SK-MEL-5 (cell line): ENCODE measurements around the gene CDK6. TPM values are rescaled to one million over a fixed set of nuclear protein-coding genes. Genes with fewer than 3 reads are reported as not detected.
"Not testable (repeated sequence)": the region's sequence is repeated elsewhere in the genome, so short reads cannot be mapped to it uniquely, and the experiment has no call there.

Experiments used
- DNase-seq: peaks from one replicate; pipeline ENCODE4 v3.0.0-alpha.2; 2016; ENCODE audit warnings: low read depth, low spot score
- in situ Hi-C: cut with HindIII; loops from 2 replicates; pipeline ENCODE4 v1.10.0; 2016; ENCODE audit warnings: low sequenced_read_pairs, high pct_unique_total_duplicates, low pct_unique_long_range_greater_than_20kb
- total RNA-seq: library from RNA; depleted of rRNA; stranded (reverse); fragments of >200 nt; shearing (Covaris generic); gene quantifications from 2 replicates; pipeline ENCODE4 v1.2.3, GENCODE V29; 2014

The CDK6 gene
- total RNA-seq, 1 experiment from 2014 or later, result 26.9 TPM

DNA sequence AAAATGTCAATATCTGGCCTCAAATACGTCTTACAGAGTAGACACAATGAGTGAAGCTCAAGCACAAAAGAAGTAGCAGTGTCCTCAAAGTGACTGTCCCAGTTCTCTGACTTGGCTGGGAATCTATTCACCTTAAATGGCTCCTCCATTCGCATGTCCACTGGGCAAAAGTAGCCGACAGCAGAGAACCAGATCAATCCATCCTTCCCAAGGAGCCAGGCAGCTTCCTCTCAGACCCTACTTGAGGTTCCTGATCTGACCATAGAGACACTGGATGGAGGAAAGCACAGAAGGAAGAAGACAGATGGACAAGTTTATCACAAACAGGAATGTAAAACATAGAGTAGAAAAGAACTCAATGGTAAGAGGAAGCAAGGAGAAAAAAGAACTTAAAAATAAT, 53.5 kb downstream of the CDK6 start:
- DNase-seq, result no peak
- in situ Hi-C loops, result no loop called here

DNA sequence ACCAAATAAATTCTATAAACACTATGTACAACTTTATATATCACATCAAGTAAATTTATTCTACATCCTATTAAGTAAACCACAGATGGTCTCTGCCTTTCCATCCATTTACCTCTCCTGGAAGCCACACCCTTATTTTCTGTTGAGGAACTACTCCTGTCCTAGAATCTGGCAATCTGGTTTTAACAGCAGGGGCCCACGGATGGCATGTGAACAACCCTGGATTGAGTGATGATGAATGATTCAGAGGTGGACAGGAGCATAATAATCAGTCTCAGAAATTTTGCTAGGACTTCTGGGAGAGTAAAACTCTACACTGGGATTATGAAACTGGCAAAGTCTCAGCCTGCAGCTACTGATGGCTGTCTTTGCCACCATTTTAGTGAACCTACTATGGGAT, 54.1 kb downstream of the CDK6 start:
- DNase-seq, result no peak
- in situ Hi-C loops, result no loop called here

DNA sequence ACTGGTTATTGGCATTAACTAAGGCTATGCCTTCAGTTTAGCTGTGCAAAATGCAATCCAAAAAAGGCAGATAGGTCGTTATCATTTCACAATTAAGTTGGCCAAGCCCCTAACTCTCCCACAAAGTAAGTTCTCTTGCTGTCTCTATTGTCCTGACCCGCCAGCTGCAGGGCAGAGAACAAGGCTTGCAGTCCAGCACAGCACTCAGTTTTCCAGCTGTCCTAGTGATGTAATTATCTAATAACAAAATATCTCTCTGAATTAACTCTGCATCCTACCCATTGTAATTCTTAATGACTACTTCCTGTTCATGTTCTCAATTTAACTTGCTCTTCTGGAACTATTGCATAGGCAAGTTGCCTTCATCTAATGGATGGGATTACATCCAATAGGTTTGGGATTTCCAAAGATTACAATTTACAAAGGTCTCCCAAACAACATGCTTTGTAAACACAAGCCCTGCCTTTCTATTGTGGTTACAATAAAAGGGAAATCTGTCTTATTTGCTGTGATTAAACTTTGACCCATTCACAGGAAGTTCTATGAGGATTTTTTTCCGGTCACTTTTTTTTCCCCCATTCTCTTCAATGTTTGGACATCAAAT, 55.2 kb downstream of the CDK6 start:
- no peak for DNase-seq

DNA sequence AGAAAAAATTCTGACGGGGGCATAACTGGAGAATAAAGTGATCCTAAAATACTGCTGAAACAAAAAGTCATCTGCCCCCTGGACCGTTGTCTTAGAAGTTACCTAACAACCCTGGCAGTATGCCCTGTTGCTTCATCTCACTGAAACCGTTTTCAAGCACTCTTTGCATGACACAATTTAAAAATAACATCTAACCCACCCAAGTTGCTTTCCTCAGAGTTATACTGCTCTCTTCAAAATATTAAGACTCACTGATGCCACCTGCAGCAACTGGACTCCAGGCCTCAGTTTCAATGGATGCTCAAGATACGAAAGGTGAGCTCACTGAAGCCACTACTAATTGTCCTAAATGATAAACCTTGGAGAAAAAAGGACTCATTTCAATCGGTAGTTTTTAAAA, 57.4 kb downstream of the CDK6 start:
- DNase-seq, result no peak
- in situ Hi-C loops, result no loop called here

More for the DNA sequence above, 55.2 kb downstream of the CDK6 start:
- in situ Hi-C loops, result no loop called here

DNA sequence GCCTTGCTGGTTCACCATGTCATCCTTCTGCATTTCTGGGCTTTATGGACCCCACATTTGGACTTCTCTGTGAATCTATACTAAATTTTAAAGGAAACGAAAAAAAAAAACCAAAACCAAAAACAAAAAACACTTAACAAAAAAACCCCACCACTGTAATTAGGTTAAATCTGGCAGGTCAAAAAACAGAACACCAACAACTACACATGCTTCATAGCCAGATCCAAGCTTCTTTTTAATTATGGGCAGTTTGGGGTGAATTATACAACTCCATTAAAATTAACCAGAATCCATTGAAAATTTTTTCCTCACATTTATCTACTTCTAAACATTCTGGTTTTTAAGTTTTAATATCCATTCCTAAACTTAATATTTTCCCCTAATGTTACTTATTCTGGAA, 58.4 kb downstream of the CDK6 start:
- DNase-seq, result no peak
- in situ Hi-C loops, result no loop called here

DNA sequence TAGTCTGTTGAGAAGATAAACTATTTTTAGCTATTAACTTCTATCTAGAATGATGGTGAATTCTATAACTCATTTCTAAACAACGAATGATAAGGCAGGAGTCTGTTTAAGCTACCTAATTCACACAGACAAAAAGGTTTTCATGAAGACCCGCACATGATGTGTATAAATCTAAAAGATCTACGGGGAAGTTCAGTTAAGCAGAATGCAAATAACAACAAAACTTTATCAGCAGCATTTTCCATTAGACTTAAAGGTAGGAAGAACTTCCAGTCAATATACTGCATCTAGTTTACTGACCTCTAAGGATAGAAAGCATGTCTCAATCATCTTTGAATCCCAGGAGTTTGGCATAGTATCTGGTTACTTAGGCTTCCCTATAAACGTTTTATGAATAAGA, 62.6 kb downstream of the CDK6 start:
- in situ Hi-C loops, result no loop called here
- DNase-seq, result no peak

DNA sequence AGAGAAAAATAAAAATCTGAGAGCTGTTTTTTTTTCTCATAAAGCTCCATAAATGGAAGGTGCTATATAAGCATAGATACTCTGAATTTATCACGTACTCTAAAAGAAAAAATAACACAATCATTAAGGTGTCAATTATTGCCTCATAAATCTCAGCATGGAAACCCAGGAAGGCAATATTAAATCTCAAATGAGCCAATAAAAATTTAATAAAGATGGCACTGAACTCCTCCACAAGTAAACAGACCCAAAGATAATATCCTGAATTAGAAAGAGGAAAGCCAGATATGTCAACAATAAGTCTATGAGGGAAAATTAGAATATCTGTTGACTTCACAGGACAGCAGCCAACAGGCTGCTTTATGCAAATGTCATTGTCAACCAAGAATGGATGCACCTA, 66.5 kb downstream of the CDK6 start:
- in situ Hi-C loops, result no loop called here
- no peak for DNase-seq

DNA sequence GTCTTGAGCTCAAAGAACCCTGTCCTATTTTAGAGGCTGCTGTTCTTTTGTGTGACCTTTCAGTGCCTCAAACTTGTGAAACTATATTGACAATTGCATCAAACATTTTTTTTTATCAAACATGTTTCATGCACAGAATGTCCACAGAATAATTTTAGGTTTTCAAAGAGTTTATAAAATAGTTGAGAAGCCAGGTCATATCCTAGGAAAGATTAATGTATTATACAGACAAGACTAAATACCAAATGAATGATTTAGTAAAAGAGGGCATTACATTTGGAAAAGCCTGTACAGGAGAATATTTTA, 67.0 kb downstream of the CDK6 start:
- in situ Hi-C loops, result no loop called here

DNA sequence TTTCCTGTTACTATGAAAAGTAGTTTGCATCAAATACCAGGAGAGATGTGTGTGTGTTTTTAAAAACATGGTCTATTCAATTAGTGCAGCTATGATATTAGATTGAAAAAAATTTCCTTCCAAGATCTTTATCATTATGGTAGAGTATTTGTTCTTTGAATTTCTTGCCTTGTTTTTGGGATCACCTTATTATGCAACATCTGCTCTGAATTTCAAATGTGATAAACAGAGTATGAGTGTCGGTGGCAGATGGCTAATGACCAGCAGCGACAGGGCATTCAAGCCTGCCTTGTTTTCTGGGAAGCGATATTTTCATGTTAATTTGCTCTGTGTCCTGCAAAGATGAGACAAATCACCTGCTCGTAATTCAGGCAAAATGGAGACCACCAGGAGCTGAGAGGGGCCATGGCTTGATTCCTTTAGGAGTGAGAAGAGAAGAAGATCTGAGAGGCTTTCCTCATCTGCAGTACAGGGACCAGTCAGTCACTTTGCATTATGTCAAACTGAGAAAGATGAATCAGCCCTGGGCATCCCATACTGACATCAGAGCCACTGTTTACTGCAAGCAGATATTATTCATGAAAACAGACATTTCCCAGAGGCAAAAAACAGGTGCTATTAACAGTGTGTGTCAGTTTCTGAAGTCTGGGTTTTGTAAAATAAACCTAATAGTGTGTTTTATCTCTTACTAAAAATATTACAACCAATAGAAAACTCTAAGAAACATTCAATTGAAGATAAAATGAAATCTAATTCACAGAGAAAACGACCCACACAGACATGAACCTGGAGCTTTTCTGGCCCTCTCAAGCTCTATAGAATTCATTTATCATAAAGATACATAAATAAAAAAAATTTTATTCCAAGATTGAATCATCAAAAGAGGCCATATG, 67.6 kb downstream of the CDK6 start:
- no peak for DNase-seq
- in situ Hi-C loops, result no loop called here

More for the DNA sequence above, 67.0 kb downstream of the CDK6 start:
- DNase-seq, result no peak

DNA sequence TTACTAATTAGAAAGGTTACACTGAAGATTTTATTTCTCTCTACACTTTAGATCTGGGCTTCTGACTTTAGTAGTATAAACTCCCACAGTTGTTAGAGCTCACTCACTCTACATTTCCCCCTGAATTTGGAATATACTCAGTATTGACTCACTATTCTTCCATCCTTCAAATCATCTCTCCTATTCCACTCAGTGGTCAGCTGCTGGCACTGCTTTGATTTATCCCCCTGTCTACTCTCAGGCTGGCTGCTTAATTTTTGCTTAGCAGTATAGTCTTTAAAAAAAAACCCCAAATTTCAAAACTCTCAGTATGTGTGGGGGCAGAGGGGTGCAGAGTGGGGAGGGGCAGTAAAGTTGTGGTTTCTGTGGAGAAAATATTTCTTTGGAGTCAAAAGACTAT, 68.9 kb downstream of the CDK6 start:
- in situ Hi-C loops, result no loop called here
- no peak for DNase-seq

DNA sequence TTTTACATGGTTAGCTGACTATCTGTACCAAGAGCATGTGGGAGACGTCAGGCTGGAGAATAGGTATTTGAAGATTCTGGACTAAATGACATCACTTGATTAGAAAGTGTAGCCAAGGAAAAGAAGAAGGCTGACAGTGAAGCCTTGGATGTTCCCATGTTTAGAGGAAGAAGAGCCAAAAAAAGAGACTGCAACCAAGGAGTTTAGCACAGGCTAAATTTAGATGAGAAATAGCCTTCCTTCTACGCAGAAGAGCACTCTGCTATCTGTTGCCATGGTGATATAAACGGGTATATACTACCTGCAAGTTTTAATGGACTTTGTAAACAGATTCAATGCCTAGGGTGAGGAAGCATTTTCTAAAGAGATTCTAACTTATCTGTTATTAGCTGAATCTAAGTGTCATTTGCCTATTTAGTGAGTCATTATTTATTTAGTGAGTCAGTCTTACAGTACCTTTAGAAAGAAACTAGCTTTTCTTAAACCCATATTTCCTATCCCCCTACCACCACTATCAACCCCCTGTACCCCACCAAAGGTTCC, 69.8 kb downstream of the CDK6 start:
- DNase-seq, result no peak
- in situ Hi-C loops, result no loop called here

DNA sequence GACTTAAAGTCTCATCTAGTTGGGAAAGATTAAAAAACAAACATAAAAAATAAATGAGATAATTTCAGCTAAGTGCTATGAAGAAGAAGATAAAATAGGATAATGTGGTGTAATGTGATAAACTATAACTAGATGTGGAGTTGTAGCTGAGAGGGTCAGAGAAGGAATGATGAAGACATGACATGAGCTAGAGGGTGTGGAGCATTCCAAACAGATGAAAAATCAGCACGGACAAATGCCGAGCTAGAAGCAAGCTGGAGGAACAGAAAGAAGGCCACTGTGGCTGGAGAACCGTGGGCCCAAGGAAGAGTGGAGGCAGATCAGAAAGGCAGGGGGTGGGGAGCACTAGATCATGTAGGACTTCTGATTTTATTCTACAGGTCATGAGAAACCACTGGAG, 70.6 kb downstream of the CDK6 start:
- DNase-seq, result no peak
- in situ Hi-C loops, result no loop called here

DNA sequence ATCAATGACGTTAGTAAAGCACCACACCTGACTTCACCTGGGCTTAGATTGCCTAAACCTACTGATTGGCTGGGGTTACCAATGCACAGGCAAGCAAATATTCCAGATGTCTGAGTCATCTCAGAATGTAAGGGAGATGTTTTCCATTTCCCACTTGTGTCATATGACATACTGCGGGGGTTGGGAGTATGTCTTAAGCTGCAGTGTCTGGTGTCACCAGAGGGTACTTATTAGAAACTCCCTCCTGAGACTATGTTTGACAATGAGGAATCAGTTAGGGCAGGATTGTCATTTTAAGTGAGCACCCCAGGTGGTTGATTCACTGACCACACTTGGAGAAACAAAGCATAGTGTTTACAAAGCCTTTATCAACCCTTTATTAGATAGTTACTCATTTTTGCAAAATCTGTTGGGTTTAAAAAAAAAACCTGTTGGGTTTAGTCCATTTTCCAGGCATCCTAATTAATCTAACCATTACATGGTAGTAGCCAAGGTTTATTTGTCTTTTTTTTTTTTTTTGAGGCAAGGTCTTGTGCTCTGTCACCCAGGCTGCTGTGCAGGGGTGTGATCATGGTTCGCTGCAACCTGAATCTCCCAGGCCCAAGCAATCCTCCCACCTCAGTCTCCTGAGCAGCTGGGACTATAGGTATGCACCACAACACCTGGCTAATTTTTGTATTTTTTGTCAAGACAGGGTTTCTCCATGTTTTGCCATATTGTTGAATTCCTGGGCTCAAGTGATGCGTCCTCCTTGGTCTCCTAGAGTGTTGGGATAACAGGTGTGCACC, 72.5 kb downstream of the CDK6 start:
- in situ Hi-C loops, result no loop called here
- peak; percentile 58 for DNase-seq

DNA sequence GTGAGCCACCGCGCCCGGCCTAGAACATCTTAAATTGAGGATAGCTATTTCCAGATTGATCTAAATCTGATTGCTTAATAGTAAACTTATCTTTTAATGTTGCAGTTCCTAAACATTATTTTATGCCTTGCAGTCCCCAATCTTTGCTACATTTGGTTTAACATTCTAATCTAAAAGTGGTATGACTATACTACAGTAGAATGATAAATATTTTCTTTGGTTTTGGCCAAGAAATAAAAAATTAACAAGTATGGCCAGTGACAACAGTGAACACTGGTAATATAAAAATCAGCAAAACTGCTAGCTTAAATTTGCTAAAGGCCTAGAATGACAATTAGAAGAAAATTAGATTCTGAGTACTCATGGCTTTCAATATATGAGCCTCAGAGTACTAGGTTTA, 73.5 kb downstream of the CDK6 start:
- in situ Hi-C loops, result no loop called here

DNA sequence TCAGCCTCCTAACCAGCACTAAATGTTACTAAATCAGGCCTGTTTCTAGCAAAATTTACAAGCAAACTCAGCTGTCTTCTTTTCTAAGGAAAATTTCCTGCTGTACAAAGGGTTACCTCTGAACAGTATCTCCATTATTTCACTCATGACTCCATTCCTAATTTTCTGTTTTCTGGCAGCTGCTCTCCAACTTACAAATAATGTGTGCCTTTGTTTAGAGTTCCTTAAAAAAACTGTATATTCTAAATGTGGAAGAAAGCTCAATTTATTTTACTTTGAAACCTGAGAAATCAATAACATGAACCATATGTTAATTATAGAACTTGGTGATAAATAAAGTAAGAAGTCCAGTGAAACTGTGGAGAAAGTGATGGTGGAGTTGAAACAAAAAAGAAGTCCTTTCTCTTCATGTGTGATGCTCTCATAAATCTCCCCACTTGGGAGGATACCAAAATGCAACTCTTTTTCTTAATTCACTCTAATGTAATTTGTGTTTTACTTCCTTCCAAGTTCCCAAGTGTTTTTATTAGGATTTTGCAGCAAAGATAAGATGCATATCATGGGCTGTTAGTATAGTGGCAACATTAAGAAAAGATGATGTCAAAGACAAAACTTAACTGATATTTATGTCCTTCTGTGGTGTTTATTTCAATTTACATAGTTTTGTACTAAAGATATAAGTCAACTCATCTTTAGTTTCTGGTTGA, 74.8 kb downstream of the CDK6 start:
- in situ Hi-C loops, result no loop called here
- peak; percentile 97 for DNase-seq

More for the DNA sequence above, 73.5 kb downstream of the CDK6 start:
- no peak for DNase-seq

DNA sequence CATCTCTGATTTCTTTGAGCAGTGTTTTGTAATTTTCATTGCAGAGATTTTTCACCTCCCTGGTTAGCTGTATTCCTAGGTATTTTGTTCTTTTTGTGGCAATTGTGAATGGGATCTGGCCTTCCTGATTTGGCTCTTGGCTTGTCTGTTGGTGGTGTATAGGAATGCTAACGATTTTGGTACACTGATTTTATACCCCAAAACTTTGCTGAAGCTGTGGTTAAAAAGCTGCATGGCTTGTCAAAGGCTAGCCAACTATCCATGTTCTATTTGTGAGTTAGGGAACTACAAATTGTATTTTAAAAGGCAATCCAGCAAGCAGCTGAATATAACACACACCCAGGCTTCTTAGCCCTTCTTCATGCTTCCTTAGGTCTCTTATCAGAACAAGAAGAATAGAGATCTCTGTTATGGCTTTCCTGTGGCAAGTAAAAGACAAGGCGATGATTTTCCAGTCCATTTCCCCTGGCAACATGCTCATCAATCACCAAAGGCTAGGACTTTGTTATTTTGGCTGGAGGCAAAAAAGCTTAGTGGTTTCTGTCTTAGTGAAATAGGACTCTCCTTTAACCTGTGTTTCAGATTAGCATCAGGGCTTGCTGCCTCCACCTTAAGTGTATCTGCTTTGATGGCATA, 77.5 kb downstream of the CDK6 start:
- DNase-seq, result peak; percentile 63
- in situ Hi-C loops, result no loop called here

DNA sequence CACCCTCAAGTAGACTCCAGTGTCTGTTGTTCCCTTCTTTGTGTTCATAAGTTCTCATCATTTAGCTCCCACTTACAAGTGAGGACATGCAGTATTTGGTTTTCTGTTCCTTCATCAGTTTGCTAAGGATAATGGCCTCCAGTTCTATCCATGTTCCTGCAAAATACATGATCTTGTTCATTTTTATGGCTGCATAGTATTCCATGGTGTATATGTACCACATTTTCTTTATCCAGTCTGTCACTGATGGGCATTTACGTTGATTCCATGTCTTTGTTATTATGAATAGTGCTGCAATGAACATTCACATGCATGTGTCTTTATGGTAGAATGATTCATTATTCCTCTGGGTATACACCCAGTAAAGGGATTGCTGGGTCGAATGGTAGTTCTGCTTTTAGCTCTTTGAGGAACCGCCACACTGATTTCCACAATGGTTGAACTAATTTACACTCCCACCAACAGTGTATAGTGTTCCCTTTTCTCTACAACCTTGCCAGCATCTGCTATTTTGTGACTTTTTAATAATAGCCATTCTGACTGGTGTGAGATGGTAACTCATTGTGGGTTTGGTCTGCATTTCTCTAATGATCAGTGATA, 79.0 kb downstream of the CDK6 start:
- in situ Hi-C loops, DNase-seq: not testable (repeated sequence)
